SK-N-SH (cell line): Measurements from ENCODE around the gene ESPL1.

Experiments
- CTCF ChIP-seq: fragments of 200-600 bp; sonication (generic); IDR thresholded peaks from 2 replicates; pipeline ENCODE4 v1.6.1; 2017; ENCODE audit warnings: antibody characterized with exemption, mild to moderate bottlenecking, moderate library complexity
- POLR2AphosphoS5 ChIP-seq: IDR thresholded peaks from 2 replicates; pipeline ENCODE4 v1.6.1; 2012; ENCODE audit warnings: low read depth, low read length
- RAD21 ChIP-seq: IDR thresholded peaks from 2 replicates; pipeline ENCODE4 v1.6.1; 2012; ENCODE audit warnings: mild to moderate bottlenecking, low read length
- TAF1 ChIP-seq: IDR thresholded peaks from 2 replicates; pipeline ENCODE4 v1.6.1; 2012; ENCODE audit warnings: low read depth, mild to moderate bottlenecking, low read length, moderate library complexity, borderline replicate concordance
- TF ChIP-seq, protein P1 (sequence below): IDR thresholded peaks from 2 replicates; pipeline ENCODE4 v1.4.0; 2012; ENCODE audit warnings: low read depth

- TF ChIP-seq CTCF (no peak), TAF1 (no peak), POLR2AphosphoS5 (no peak), RAD21 (no peak)
- TF ChIP-seq, protein P1, sequence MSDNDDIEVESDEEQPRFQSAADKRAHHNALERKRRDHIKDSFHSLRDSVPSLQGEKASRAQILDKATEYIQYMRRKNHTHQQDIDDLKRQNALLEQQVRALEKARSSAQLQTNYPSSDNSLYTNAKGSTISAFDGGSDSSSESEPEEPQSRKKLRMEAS, result no peak
Observed at GRCh38 chr12:53292426-53292825, 24.3 kb downstream of the ESPL1 start.
